ENCODE data around the gene DAZL. TPM values are rescaled to one million over a fixed set of nuclear protein-coding genes. Genes with fewer than 3 reads are reported as not detected.

DAZL gene
- total RNA-seq, 1 experiment from 2014 or later = 21.2 TPM

DNA sequence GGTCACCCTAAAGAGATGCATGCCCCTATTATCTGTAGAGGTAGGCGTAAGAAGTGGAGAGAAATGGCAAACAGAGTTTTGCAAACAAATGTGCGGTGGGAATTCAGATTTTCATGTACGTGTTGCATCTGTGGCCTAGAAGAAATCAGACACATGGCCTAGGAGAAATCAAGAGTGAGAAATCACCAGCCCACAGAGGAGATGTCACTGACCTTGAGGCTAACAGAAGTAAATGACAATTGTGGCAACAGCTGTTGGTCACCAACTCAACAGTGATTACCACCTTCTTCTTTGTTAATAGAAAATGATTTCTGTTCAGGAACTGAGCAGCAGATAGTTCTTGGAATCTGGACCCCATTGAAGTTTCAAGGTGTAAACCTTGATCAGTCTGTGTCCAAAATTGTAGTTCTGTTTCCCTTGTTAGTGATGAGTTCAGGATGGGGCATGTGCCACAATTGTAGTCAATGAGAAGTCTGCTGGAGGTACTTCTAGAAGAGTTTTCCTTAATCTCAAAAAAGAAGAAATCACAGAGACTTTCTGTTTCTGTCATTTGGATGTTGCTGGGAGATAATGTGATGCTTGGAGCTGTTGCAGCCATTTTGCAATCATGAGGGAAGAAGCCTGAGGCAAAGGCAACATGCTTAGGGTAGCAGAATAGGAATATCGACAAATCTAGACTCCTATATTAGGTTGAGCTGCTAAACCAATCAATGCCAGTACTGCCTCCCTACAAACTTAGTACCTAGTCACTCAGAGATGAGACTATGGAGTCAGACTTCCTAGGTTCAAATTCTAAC is 57.5 kb downstream of the DAZL start:
- H3K79me2 ChIP-seq (ENCODE audit: insufficient read depth, low read length) = no peaks in the 10 kb centered on the region
- no peak overlapping the region for H2BK120ac ChIP-seq (ENCODE audit: low read depth, low read length, poor library complexity, severe bottlenecking)
- no peak overlapping the region for H2AFZ ChIP-seq (ENCODE audit: low read length)
- WGBS (ENCODE audit: extremely low coverage, insufficient read length, low lambda C conversion rate) = no CpG with 5 or more reads among the region's 4 CpGs
- H3K36me3 Mint-ChIP-seq (ENCODE audit: insufficient read depth in 1 of 3, low read depth in 3 of 3) = no peaks in the 10 kb centered on the region
- peaks cover 2% of the 10 kb centered on the region; the same call in 1 of the 2 replicates for H3K4me1 ChIP-seq (ENCODE audit: insufficient read depth, low read length)
- no peak overlapping the region for H4K5ac ChIP-seq (ENCODE audit: insufficient read length, low read depth, low read length)
- H3K27ac Mint-ChIP-seq = no peak overlapping the region
- H4K91ac ChIP-seq (ENCODE audit: insufficient read length, low read depth, low read length) = no peak overlapping the region
- no peaks in the 10 kb centered on the region for H3K27me3 ChIP-seq (ENCODE audit: insufficient read depth, low read length)
- H3K4me3 Mint-ChIP-seq = no peak overlapping the region
- no peak overlapping the region for H3K18ac ChIP-seq (ENCODE audit: insufficient read length, low read depth, low read length)
- no peaks in the 10 kb centered on the region for H4K20me1 ChIP-seq (ENCODE audit: control insufficient read depth, insufficient read depth, insufficient read length)
- H3T11ph ChIP-seq (ENCODE audit: low read length) = no peak overlapping the region
- H3K14ac ChIP-seq (ENCODE audit: insufficient read depth, low read length) = no peak overlapping the region
- no peak overlapping the region for H2BK20ac ChIP-seq (ENCODE audit: low read depth, low read length, poor library complexity, severe bottlenecking)
- no peak overlapping the region for H2BK12ac ChIP-seq (ENCODE audit: insufficient read length, low read depth, low read length)
- H2BK15ac ChIP-seq (ENCODE audit: low read depth, low read length) = no peak overlapping the region
- H3K27ac ChIP-seq (ENCODE audit: insufficient read length, low read depth, low read length) = no peak overlapping the region
- H3K27me3 Mint-ChIP-seq (ENCODE audit: low read depth) = no peaks in the 10 kb centered on the region; the same call in 1 of the 2 replicates
- DNase-seq = no peak
- no peak overlapping the region for H3K23ac ChIP-seq (ENCODE audit: insufficient read length, low read depth, low read length)
- H3K9ac ChIP-seq (ENCODE audit: extremely low read depth, insufficient read length, low read length) = no peak overlapping the region
- no peaks in the 10 kb centered on the region for H3K23me2 ChIP-seq (ENCODE audit: insufficient read length, low read depth, low read length, poor library complexity, severe bottlenecking)
- TF ChIP-seq, protein P1, sequence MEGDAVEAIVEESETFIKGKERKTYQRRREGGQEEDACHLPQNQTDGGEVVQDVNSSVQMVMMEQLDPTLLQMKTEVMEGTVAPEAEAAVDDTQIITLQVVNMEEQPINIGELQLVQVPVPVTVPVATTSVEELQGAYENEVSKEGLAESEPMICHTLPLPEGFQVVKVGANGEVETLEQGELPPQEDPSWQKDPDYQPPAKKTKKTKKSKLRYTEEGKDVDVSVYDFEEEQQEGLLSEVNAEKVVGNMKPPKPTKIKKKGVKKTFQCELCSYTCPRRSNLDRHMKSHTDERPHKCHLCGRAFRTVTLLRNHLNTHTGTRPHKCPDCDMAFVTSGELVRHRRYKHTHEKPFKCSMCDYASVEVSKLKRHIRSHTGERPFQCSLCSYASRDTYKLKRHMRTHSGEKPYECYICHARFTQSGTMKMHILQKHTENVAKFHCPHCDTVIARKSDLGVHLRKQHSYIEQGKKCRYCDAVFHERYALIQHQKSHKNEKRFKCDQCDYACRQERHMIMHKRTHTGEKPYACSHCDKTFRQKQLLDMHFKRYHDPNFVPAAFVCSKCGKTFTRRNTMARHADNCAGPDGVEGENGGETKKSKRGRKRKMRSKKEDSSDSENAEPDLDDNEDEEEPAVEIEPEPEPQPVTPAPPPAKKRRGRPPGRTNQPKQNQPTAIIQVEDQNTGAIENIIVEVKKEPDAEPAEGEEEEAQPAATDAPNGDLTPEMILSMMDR (conservative IDR thresholded peaks at IDR 0.05) = no peak
- H3K79me1 ChIP-seq (ENCODE audit: insufficient read depth, low read depth, low read length, poor library complexity, severe bottlenecking) = no peaks in the 10 kb centered on the region
- H4K8ac ChIP-seq (replicated peaks; ENCODE audit: insufficient read length, low read depth, low read length) = no peak overlapping the region
- H3K4me1 Mint-ChIP-seq = peaks cover 22 to 23% of the 10 kb centered on the region in 2 experiments
- no peak overlapping the region for H3K4ac ChIP-seq (ENCODE audit: low read depth, low read length)
- H2AK5ac ChIP-seq (ENCODE audit: insufficient read length, low read length) = no peak overlapping the region
- no peak overlapping the region for H3K56ac ChIP-seq (ENCODE audit: insufficient read length, low read depth, low read length)
- H3K9me3 ChIP-seq (ENCODE audit: control insufficient read depth, low read depth, low read length) = no peaks in the 10 kb centered on the region
- no peak overlapping the region for H2BK5ac ChIP-seq (ENCODE audit: insufficient read length, low read length)
- no peak overlapping the region for H3K4me2 ChIP-seq (ENCODE audit: insufficient read depth, insufficient read length, low read length)
- no peaks in the 10 kb centered on the region for H3K9me3 Mint-ChIP-seq

Data from H9 (cell line).